A673 (cell line): ENCODE results near the gene RBBP8. TPM values are rescaled to one million over a fixed set of nuclear protein-coding genes. Genes with fewer than 3 reads are reported as not detected.

Experiments used
- BruUV-seq: library from RNA; stranded (reverse); fragments of 400-500 nt; replicated peaks from 2 replicates; lab custom pipeline; 2021; lab: Mats Ljungman, UMichigan
- CTCF ChIA-PET: fragments of 300-600 bp; sonication (Branson Sonifier 250); formaldehyde crosslinking; loops from one replicate; lab custom pipeline; 2022; ENCODE audit warnings: antibody characterized with exemption; lab: Charles Lee
- POLR2A ChIA-PET: fragments of 300-600 bp; sonication (Branson Sonifier 250); formaldehyde crosslinking; loops from one replicate; lab custom pipeline; 2022; ENCODE audit warnings: antibody characterized with exemption; ENCODE audit not compliant: low non-redundant PET; lab: Charles Lee
- DNase-seq: peaks from one replicate; pipeline ENCODE4 v3.0.0-alpha.2; 2015; ENCODE audit warnings: low spot score
- H3K27ac ChIP-seq: fragments of 200-600 bp; sonication (generic); 2 replicates; pipeline ENCODE4 v1.5.1; 2016; ENCODE audit warnings: mixed run types, low read depth, mild to moderate bottlenecking, mixed read lengths, antibody characterized with exemption, low read length; ENCODE audit not compliant: poor library complexity, severe bottlenecking
- H3K27me3 ChIP-seq: fragments of 200-600 bp; sonication (generic); replicated peaks from 2 replicates; pipeline ENCODE4 v1.6.1; 2017; ENCODE audit warnings: mixed run types, low read depth, mild to moderate bottlenecking, mixed read lengths, antibody characterized with exemption, low read length; ENCODE audit not compliant: insufficient read depth, poor library complexity
- H3K36me3 ChIP-seq: fragments of 200-600 bp; sonication (generic); 2 replicates; pipeline ENCODE4 v1.6.1; 2016; ENCODE audit warnings: mixed run types, mild to moderate bottlenecking, mixed read lengths, antibody characterized with exemption, low read length; ENCODE audit not compliant: insufficient read depth, poor library complexity, severe bottlenecking
- H3K4me1 ChIP-seq: fragments of 200-600 bp; sonication (generic); 2 replicates; pipeline ENCODE4 v1.6.1; 2017; ENCODE audit warnings: mixed run types, mild to moderate bottlenecking, mixed read lengths, antibody characterized with exemption, low read length; ENCODE audit not compliant: insufficient read depth, poor library complexity, severe bottlenecking
- H3K4me3 ChIP-seq: fragments of 200-600 bp; sonication (generic); 2 replicates; pipeline ENCODE4 v1.5.1; 2016; ENCODE audit warnings: low read depth, mixed run types, mild to moderate bottlenecking, mixed read lengths, low read length; ENCODE audit not compliant: poor library complexity, severe bottlenecking
- H3K9me3 ChIP-seq: fragments of 200-600 bp; sonication (generic); 2 replicates; pipeline ENCODE4 v1.6.1; 2016; ENCODE audit warnings: mixed run types, low read depth, mild to moderate bottlenecking, mixed read lengths, antibody characterized with exemption, low read length; ENCODE audit not compliant: poor library complexity, severe bottlenecking
- CTCF ChIP-seq: fragments of 300-800, 200-600 bp; sonication (generic); conservative IDR thresholded peaks from 2 replicates; pipeline ENCODE4 v1.5.1; 2017; ENCODE audit warnings: low read depth, mild to moderate bottlenecking, antibody characterized with exemption, low read length, moderate library complexity, mixed read lengths
- EZH2 ChIP-seq: fragments of 200-600 bp; sonication (generic); IDR thresholded peaks from 2 replicates; pipeline ENCODE4 v1.6.1; 2017; ENCODE audit warnings: borderline replicate concordance, low read depth, mild to moderate bottlenecking, mixed read lengths, antibody characterized with exemption, low read length; ENCODE audit not compliant: poor library complexity, severe bottlenecking
- intact Hi-C: fragments of 100-400 bp; cut with micrococcal nuclease; formaldehyde crosslinking; loops from one replicate; pipeline ENCODE4 v1.10.0; 2022; ENCODE audit not compliant: unreplicated experiment
- total RNA-seq: library from RNA; stranded (reverse); gene quantifications from 2 replicates; pipeline ENCODE4 v1.2.3, GENCODE V29; 2021

The RBBP8 gene
- total RNA-seq, 1 experiment from 2014 or later, result 88.2 TPM

- Histone ChIP-seq H3K36me3 (no peaks in the 10 kb centered on the region), H3K27ac (no peak overlapping the region), H3K4me1 (no peaks in the 10 kb centered on the region), H3K4me3 (no peak overlapping the region), H3K9me3 (no peaks in the 10 kb centered on the region), H3K27me3 (no peaks in the 10 kb centered on the region)
- intact Hi-C loops, result no loop called here
- no TSS peak for BruUV-seq
- DNase-seq, result no peak
- no peak for TF ChIP-seq EZH2
- TF ChIP-seq CTCF, result no peak
- CTCF ChIA-PET, result interaction anchor here (0.6 kb wide), 1 partner anchor 1087 kb away, joined by 3 read pairs; no protein-coding TSS in a partner anchor
- POLR2A ChIA-PET, result no interaction called here
These were observed 31.6 kb downstream of the RBBP8 start for GRCh38 chr18:22964722-22965121.

GRCh38 chr18:22971038-22971437, 37.9 kb downstream of the RBBP8 start:
- Histone ChIP-seq H3K4me1 (peaks cover 8% of the 10 kb centered on the region), H3K9me3 (no peaks in the 10 kb centered on the region), H3K27ac (no peak overlapping the region), H3K27me3 (no peaks in the 10 kb centered on the region), H3K36me3 (peaks cover 4% of the 10 kb centered on the region), H3K4me3 (no peak overlapping the region)
- DNase-seq, result peak; percentile 8
- ChIA-PET POLR2A (interaction anchor here (0.7 kb wide), 1 partner anchor 113 kb away, joined by 9 read pairs; no protein-coding TSS in a partner anchor), CTCF (no interaction called here)
- no TSS peak for BruUV-seq
- no peak for TF ChIP-seq EZH2
- TF ChIP-seq CTCF, result no peak
- intact Hi-C loops, result no loop called here

GRCh38 chr18:22974001-22974400, 40.9 kb downstream of the RBBP8 start:
- Histone ChIP-seq H3K4me1 (peaks cover 24% of the 10 kb centered on the region), H3K9me3 (no peaks in the 10 kb centered on the region), H3K27me3 (no peaks in the 10 kb centered on the region), H3K36me3 (peaks cover 4% of the 10 kb centered on the region), H3K27ac (no peak overlapping the region), H3K4me3 (no peak overlapping the region)
- CTCF ChIA-PET, result no interaction called here
- POLR2A ChIA-PET, result no interaction called here
- intact Hi-C loops, result no loop called here
- TF ChIP-seq CTCF, result no peak
- TF ChIP-seq EZH2, result no peak
- no peak for DNase-seq
- no TSS peak for BruUV-seq
